H1 (cell line): Measurements from ENCODE around the gene ECD. TPM values are rescaled to one million over a fixed set of nuclear protein-coding genes. Genes with fewer than 3 reads are reported as not detected.
A peak's percentile ranks its signal among the peaks of the same experiment; 100 is the strongest.

ENCODE experiments used
- CTCF ChIA-PET: fragments of 300-600 bp; sonication (Branson Sonifier 250); formaldehyde crosslinking; loops from one replicate; lab custom pipeline; 2021; ENCODE audit not compliant: partially characterized antibody; lab: Charles Lee
- POLR2A ChIA-PET: fragments of 300-600 bp; sonication (Branson Sonifier 250); formaldehyde crosslinking; loops from one replicate; lab custom pipeline; 2021; ENCODE audit warnings: inconsistent platforms; ENCODE audit not compliant: partially characterized antibody; lab: Charles Lee
- DNase-seq, 2 experiments: peaks; one replicate each; pipeline versions ENCODE4 v3.0.0 to v3.0.0-alpha.2; 2010 to 2022; ENCODE audit warnings: low spot score in 2 of 2, low read depth in 1 of 2, mixed read lengths in 1 of 2
- FAIRE-seq: peaks from 2 replicates; lab custom pipeline; 2011; peaks lifted over from hg19 to GRCh38; lab: Jason Lieb, UNC
- H2AFZ ChIP-seq: 2 replicates; pipeline ENCODE4 v1.8.1; 2012; ENCODE audit warnings: low read length, inconsistent platforms
- H2AK5ac ChIP-seq: 2 replicates; pipeline ENCODE4 v1.6.1; 2013; ENCODE audit warnings: low read depth, low read length
- H2BK120ac ChIP-seq: replicated peaks from 2 replicates; pipeline ENCODE3; 2013; ENCODE audit warnings: low read depth, low read length, inconsistent platforms
- H2BK12ac ChIP-seq: 2 replicates; pipeline ENCODE4 v1.6.1; 2013; ENCODE audit warnings: low read depth, low read length
- H2BK15ac ChIP-seq: 2 replicates; pipeline ENCODE4 v1.6.1; 2013; ENCODE audit warnings: low read length
- H2BK20ac ChIP-seq: 2 replicates; pipeline ENCODE4 v1.6.1; 2013; ENCODE audit warnings: low read length
- H2BK5ac ChIP-seq: 2 replicates; pipeline ENCODE4 v1.6.1; 2013; ENCODE audit warnings: low read depth, low read length
- H3K14ac ChIP-seq: 2 replicates; pipeline ENCODE4 v1.6.1; 2013; ENCODE audit warnings: inconsistent platforms; ENCODE audit not compliant: insufficient read length
- H3K18ac ChIP-seq: 2 replicates; pipeline ENCODE4 v1.6.1; 2013; ENCODE audit warnings: low read length; ENCODE audit errors: extremely low read depth
- H3K23ac ChIP-seq: 2 replicates; pipeline ENCODE4 v1.6.1; 2013; ENCODE audit warnings: inconsistent platforms; ENCODE audit not compliant: insufficient read length
- H3K23me2 ChIP-seq: 2 replicates; pipeline ENCODE4 v1.6.1; 2013; ENCODE audit warnings: low read depth, low read length
- H3K27ac ChIP-seq: 2 replicates; pipeline ENCODE4 v1.6.1; 2011; ENCODE audit warnings: low read depth, low read length, inconsistent platforms
- H3K27me3 ChIP-seq, 4 experiments: replicated peaks in 1 of 4; 1 replicate in 1 of 4; 2 replicates in 3 of 4; pipeline versions ENCODE4 v1.6.1 to v1.8.1; 2011 to 2013; ENCODE audit warnings: low read length in 3 of 4, mild to moderate bottlenecking in 3 of 4, inconsistent platforms in 2 of 4, mixed read lengths in 2 of 4, moderate library complexity in 1 of 4; ENCODE audit not compliant: control insufficient read depth in 3 of 4, insufficient read depth in 3 of 4; ENCODE audit errors: extremely low read depth in 1 of 4
- H3K36me3 ChIP-seq, 4 experiments: 2 replicates each; pipeline versions ENCODE4 v1.6.1 to v1.8.1; 2011 to 2013; ENCODE audit warnings: mild to moderate bottlenecking in 4 of 4, low read length in 3 of 4, moderate library complexity in 2 of 4, control low read depth in 1 of 4, inconsistent platforms in 1 of 4; ENCODE audit not compliant: insufficient read depth in 4 of 4, control insufficient read depth in 2 of 4
- H3K4ac ChIP-seq: replicated peaks from 2 replicates; pipeline ENCODE3; 2013; ENCODE audit warnings: low read length, low read depth, mixed read lengths, inconsistent platforms; ENCODE audit not compliant: insufficient read length
- H3K4me1 ChIP-seq, 4 experiments: replicated peaks in 1 of 4; 1 replicate in 1 of 4; 2 replicates in 3 of 4; pipeline versions ENCODE4 v1.6.1 to v1.8.1; 2011 to 2013; ENCODE audit warnings: low read length in 3 of 4, inconsistent platforms in 2 of 4, mixed read lengths in 1 of 4; ENCODE audit not compliant: insufficient read depth in 4 of 4, control insufficient read depth in 3 of 4
- H3K4me2 ChIP-seq, 2 experiments: 2 replicates each; pipeline versions ENCODE4 v1.6.1 to v1.8.1; 2011 to 2013; ENCODE audit warnings: low read depth in 2 of 2, low read length in 2 of 2, control low read depth in 1 of 2, inconsistent platforms in 1 of 2, mild to moderate bottlenecking in 1 of 2; ENCODE audit not compliant: insufficient read depth in 1 of 2
- H3K4me3 ChIP-seq, 4 experiments: fragments of 200-600, 300-600 bp in 1 of 4; sonication (generic), shearing (Covaris generic), sonication (Bioruptor Twin) in 1 of 4; 2 replicates each; pipeline versions ENCODE4 v1.5.1 to v1.8.1; 2011 to 2016; ENCODE audit warnings: low read length in 4 of 4, low read depth in 3 of 4, control low read depth in 2 of 4, inconsistent platforms in 2 of 4, mild to moderate bottlenecking in 2 of 4, mixed read lengths in 1 of 4, moderate library complexity in 1 of 4; ENCODE audit not compliant: insufficient read depth in 2 of 4; ENCODE audit errors: extremely low read depth in 1 of 4
- H3K56ac ChIP-seq: replicated peaks from 2 replicates; pipeline ENCODE3; 2013; ENCODE audit warnings: low read depth, mild to moderate bottlenecking, mixed read lengths, low read length, inconsistent platforms; ENCODE audit not compliant: insufficient read length
- H3K79me1 ChIP-seq: 2 replicates; pipeline ENCODE4 v1.6.1; 2013; ENCODE audit warnings: low read depth, low read length, control low read depth
- H3K79me2 ChIP-seq, 2 experiments: 2 replicates each; pipeline versions ENCODE4 v1.6.1 to v1.8.1; 2012 to 2013; ENCODE audit warnings: low read length in 2 of 2, mild to moderate bottlenecking in 2 of 2, inconsistent platforms in 1 of 2; ENCODE audit not compliant: insufficient read depth in 2 of 2, control insufficient read depth in 1 of 2
- H3K9ac ChIP-seq, 4 experiments: replicated peaks in 1 of 4; 1 replicate in 1 of 4; 2 replicates in 3 of 4; pipeline versions ENCODE4 v1.6.1 to v1.8.1; 2011 to 2013; ENCODE audit warnings: low read depth in 3 of 4, low read length in 3 of 4, control low read depth in 2 of 4, mild to moderate bottlenecking in 2 of 4, moderate library complexity in 2 of 4, inconsistent platforms in 1 of 4; ENCODE audit errors: extremely low read depth in 1 of 4
- H3K9me3 ChIP-seq, 2 experiments: 2 replicates each; pipeline versions ENCODE4 v1.6.1 to v1.8.1; 2012 to 2013; ENCODE audit warnings: mild to moderate bottlenecking in 2 of 2, moderate library complexity in 2 of 2, control low read depth in 1 of 2, inconsistent platforms in 1 of 2, low read depth in 1 of 2, low read length in 1 of 2, mixed read lengths in 1 of 2; ENCODE audit not compliant: insufficient read depth in 2 of 2
- H4K20me1 ChIP-seq, 2 experiments: replicated peaks in 1 of 2; 2 replicates each; pipeline versions ENCODE3 to v1.8.1; 2011 to 2013; ENCODE audit warnings: inconsistent platforms in 2 of 2, low read length in 2 of 2, mild to moderate bottlenecking in 1 of 2; ENCODE audit not compliant: insufficient read depth in 2 of 2, control insufficient read depth in 1 of 2
- H4K5ac ChIP-seq: 2 replicates; pipeline ENCODE4 v1.6.1; 2013; ENCODE audit warnings: low read length, low read depth, mixed read lengths, inconsistent platforms; ENCODE audit not compliant: insufficient read length
- H4K8ac ChIP-seq: 2 replicates; pipeline ENCODE4 v1.8.0; 2013; ENCODE audit warnings: mild to moderate bottlenecking, moderate library complexity, low read length, inconsistent platforms; ENCODE audit not compliant: insufficient read depth; ENCODE audit errors: extremely low read depth
- H4K91ac ChIP-seq: replicated peaks from 2 replicates; pipeline ENCODE3; 2013; ENCODE audit warnings: low read length, mixed read lengths, inconsistent platforms; ENCODE audit not compliant: insufficient read length
- BCL11A ChIP-seq, 2 experiments: IDR thresholded peaks; one replicate each; pipeline ENCODE4 v1.6.1; 2011; ENCODE audit warnings: low read depth in 2 of 2, low read length in 2 of 2, mild to moderate bottlenecking in 2 of 2
- CBX8 ChIP-seq: fragments of 300-800, 300-1000 bp; sonication (generic); IDR thresholded peaks from 2 replicates; pipeline ENCODE4 v1.7.1; 2016; ENCODE audit warnings: low read depth, low read length, borderline replicate concordance
- CEBPB ChIP-seq: IDR thresholded peaks from 2 replicates; pipeline ENCODE4 v1.6.1; 2012; ENCODE audit warnings: low read depth, low read length
- GABPA ChIP-seq: IDR thresholded peaks from 2 replicates; pipeline ENCODE4 v1.6.1; 2011; ENCODE audit warnings: mild to moderate bottlenecking, low read length, moderate library complexity, borderline replicate concordance; ENCODE audit not compliant: insufficient read depth
- NANOG ChIP-seq: IDR thresholded peaks from 2 replicates; pipeline ENCODE4 v1.6.1; 2011; ENCODE audit warnings: low read length, low read depth, mild to moderate bottlenecking, inconsistent platforms; ENCODE audit not compliant: insufficient read depth, poor library complexity, severe bottlenecking
- POU5F1 ChIP-seq: IDR thresholded peaks from 2 replicates; pipeline ENCODE4 v1.6.1; 2011; ENCODE audit warnings: low read depth, mild to moderate bottlenecking, low read length, moderate library complexity
- SIN3A ChIP-seq, 2 experiments: IDR thresholded peaks in 1 of 2; conservative IDR thresholded peaks in 1 of 2; 2 replicates each; pipeline ENCODE4 v1.6.1; 2011 to 2012; ENCODE audit warnings: low read length in 2 of 2, improper control_type of control experiment in 1 of 2, low read depth in 1 of 2, mild to moderate bottlenecking in 1 of 2
- SP1 ChIP-seq: IDR thresholded peaks from 2 replicates; pipeline ENCODE4 v1.6.1; 2011; ENCODE audit warnings: low read depth, low read length
- WGBS, 2 experiments: shearing (Covaris generic) in 1 of 2; methylation state at CpG; one replicate each; pipeline versions ENCODE4 v1.1.6 to v1.1.7; 2013 to 2015; ENCODE audit warnings: low lambda C conversion rate in 2 of 2, mixed read lengths in 2 of 2, inconsistent platforms in 1 of 2, low coverage in 1 of 2, missing lambda C conversion rate in 1 of 2; ENCODE audit not compliant: insufficient replicate concordance in 2 of 2, insufficient coverage in 1 of 2, insufficient read length in 1 of 2; ENCODE audit errors: extremely low coverage in 1 of 2, missing lambda C conversion rate in 1 of 2; 5-methylcytosine and 5-hydroxymethylcytosine counted together
- polyA plus RNA-seq, 7 experiments: library from polyadenylated mRNA; depleted of rRNA in 3 of 7; stranded (reverse) in 5 of 7; unstranded in 2 of 7; fragments of >200 nt in 5 of 7; fragments of 200-250 nt in 2 of 7; gene quantifications; 1 replicate in 5 of 7; 2 replicates in 1 of 7; 4 replicates in 1 of 7; pipeline versions ENCODE4 v1.2.1 to v1.2.3, GENCODE V29; 2011 to 2013; ENCODE audit warnings: missing spikeins in 2 of 7, mixed read lengths in 2 of 7
- total RNA-seq: library from RNA; stranded (reverse); fragmentation: NEBNext Ultra II Directional; extraction: Animal tissue kit (Norgen Biotek cat#: 25700); gene quantifications from 2 replicates; pipeline ENCODE4 v1.2.1, GENCODE V29; 2021
- TF ChIP-seq, protein P1 (sequence below): IDR thresholded peaks from 2 replicates; pipeline ENCODE4 v1.6.1; 2011; ENCODE audit warnings: low read depth, mild to moderate bottlenecking, low read length; ENCODE audit not compliant: insufficient read depth
- TF ChIP-seq, protein P2 (sequence below): IDR thresholded peaks from 2 replicates; pipeline ENCODE4 v1.6.1; 2012; ENCODE audit warnings: inconsistent platforms

The ECD gene
- total and polyA plus RNA-seq, 2 of the 8 experiments (the other 6 are each of a cell fraction or from before 2014, with no cell fraction given), result 27.1 to 38.0 TPM

DNA sequence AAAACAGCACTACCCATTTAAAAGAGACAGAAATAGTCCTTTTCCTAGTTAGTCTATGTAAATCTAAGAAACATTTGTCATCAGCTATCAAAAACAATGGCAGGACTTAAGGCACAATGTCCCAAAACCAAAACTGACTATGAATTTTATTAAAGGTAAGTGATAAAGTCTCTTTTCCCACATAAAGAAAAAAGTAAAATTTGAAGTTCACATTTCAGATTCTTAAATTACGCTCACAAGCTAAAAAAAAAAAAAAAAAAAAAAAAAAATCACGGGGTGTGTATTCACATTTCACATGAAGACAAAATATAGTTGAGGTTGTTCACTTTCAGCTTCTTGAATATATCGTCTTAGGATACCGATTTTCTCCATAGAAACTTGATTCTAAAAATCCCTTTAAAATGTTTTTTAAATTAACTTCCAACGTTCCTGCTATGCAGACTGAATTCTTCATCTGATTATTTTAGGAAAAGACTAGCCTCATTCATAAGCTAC is 72.8 kb downstream of the ECD start:
- H3K4me1 ChIP-seq, result peaks cover 0 to 2% (median 0%) of the 10 kb centered on the region in 4 experiments; a peak in 1 of 7 replicates
- no peak overlapping the region for H2BK120ac ChIP-seq
- no peaks in the 10 kb centered on the region for H4K20me1 ChIP-seq
- H4K91ac ChIP-seq, result no peak overlapping the region
- no peak overlapping the region for H3K27ac ChIP-seq
- H3K18ac ChIP-seq, result no peak overlapping the region
- no peak overlapping the region for H2BK15ac ChIP-seq
- peak overlapping the region; percentile 50 to 89 (median 78); a peak in 7 of 8 replicates for H3K4me3 ChIP-seq
- no peak overlapping the region for H3K14ac ChIP-seq
- H3K79me2 ChIP-seq, result peaks cover 0 to 34% of the 10 kb centered on the region in 2 experiments; a peak in 3 of 4 replicates
- H4K8ac ChIP-seq, result no peak overlapping the region
- H3K23ac ChIP-seq, result no peak overlapping the region
- no peak overlapping the region for H2BK20ac ChIP-seq
- no peaks in the 10 kb centered on the region; the same call in 1 of the 2 replicates for H3K23me2 ChIP-seq
- H3K9ac ChIP-seq, result no peak overlapping the region; a peak in 2 of 7 replicates
- 20% methylated on average over 5 of the region's 5 CpGs; no CpG with 5 or more reads in 1 of the 2 experiments for WGBS, 2 experiments
- H2BK12ac ChIP-seq, result no peak overlapping the region
- H3K4me2 ChIP-seq, result peak overlapping the region; percentile 78 to 87
- ChIA-PET CTCF (interaction anchor here (0.7 to 6.9 kb wide), 7 partner anchors 14 to 821 kb away, joined by 3 to 41 read pairs (median 3); partner anchors contain the start of genes DDIT4 and NUDT13), POLR2A (interaction anchor here (0.6 to 8.0 kb wide), 5 partner anchors 12 to 152 kb away, joined by 3 to 82 read pairs (median 6); partner anchors contain the start of genes DNAJC9 and NUDT13)
- no peak for FAIRE-seq
- no peak overlapping the region for H2AFZ ChIP-seq
- no peaks in the 10 kb centered on the region for H3K9me3 ChIP-seq
- H3K36me3 ChIP-seq, result no peaks in the 10 kb centered on the region
- peaks cover 4% of the 10 kb centered on the region; the same call in 1 of the 2 replicates for H3K79me1 ChIP-seq
- H4K5ac ChIP-seq, result no peak overlapping the region
- no peak overlapping the region for H2AK5ac ChIP-seq
- H2BK5ac ChIP-seq, result no peak overlapping the region
- DNase-seq, result no peak
- no peak overlapping the region for H3K4ac ChIP-seq
- no peak for TF ChIP-seq POU5F1
- TF ChIP-seq, protein P1, sequence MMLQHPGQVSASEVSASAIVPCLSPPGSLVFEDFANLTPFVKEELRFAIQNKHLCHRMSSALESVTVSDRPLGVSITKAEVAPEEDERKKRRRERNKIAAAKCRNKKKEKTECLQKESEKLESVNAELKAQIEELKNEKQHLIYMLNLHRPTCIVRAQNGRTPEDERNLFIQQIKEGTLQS, result no peak
- no peak for TF ChIP-seq BCL11A (IDR thresholded peaks at IDR 0.05; ENCODE audit: low read depth in 2 of 2, low read length in 2 of 2)
- TF ChIP-seq, protein P2, sequence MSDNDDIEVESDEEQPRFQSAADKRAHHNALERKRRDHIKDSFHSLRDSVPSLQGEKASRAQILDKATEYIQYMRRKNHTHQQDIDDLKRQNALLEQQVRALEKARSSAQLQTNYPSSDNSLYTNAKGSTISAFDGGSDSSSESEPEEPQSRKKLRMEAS, result no peak
- no peak for TF ChIP-seq CBX8
- TF ChIP-seq SIN3A (conservative IDR thresholded peaks at IDR 0.05 in 1 of 2, IDR thresholded peaks at IDR 0.05 in 1 of 2; ENCODE audit: low read depth in 1 of 2, low read length in 2 of 2), result no peak
- TF ChIP-seq GABPA, result no peak
- TF ChIP-seq SP1, result no peak
- no peak for TF ChIP-seq CEBPB
- no peak for TF ChIP-seq NANOG
- no peaks in the 10 kb centered on the region for H3K27me3 ChIP-seq
- no peak overlapping the region for H3K56ac ChIP-seq
